Brain pericyte (primary cell): ENCODE measurements around the gene ALDOC.

ENCODE experiments used
- DNase-seq: peaks from one replicate; pipeline ENCODE4 v3.0.0-alpha.2; 2012; ENCODE audit warnings: low read depth, low spot score

Gene ALDOC

DNA sequence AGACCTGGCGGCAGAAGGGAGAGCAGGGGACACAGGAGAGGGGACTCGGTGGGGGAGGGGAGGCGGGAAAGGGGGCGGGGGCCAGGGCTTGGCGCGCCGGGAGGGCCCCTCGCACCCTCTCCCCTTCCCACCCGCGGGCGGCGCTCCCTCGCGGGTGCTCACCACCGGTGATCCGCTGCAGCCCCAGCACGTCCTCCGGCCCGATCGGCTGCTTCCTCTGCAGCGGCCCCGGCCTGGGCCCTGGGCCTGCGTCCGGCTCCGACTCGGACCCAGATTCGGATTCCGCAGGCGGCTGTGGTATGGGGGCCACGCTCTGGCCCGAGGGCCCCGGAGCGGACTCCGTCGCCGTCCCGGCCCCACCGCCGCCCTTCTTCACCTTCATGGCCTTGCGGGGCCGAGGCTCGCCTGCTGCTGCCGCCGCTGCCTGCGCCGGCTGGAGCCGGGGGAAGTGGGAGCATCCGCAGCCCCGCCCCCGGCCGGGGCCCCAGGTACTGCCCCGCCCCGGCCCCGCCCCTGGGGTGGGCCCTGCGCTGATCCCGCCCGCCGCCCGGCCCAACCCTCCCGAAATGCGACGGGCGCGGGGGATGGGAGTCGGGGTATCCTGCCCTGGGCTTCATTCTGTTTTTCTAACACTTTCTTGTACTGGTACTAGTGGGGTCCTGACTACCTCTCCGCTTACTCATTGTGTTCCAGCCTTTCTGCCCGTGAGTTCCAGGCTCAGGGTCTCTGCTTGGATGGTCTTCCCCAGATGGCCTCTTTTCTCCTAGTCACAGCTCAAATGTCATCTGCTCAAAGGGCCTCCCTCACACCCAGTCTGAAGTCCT lies 24.3 kb downstream of the ALDOC start, which contains the start of gene UNC119:
Gene UNC119, minus strand, starts transcription at position 449 of the 824 bp plus-strand sequence. Its CDS starts 67 bp downstream, at position 382.
- no peak for DNase-seq

DNA sequence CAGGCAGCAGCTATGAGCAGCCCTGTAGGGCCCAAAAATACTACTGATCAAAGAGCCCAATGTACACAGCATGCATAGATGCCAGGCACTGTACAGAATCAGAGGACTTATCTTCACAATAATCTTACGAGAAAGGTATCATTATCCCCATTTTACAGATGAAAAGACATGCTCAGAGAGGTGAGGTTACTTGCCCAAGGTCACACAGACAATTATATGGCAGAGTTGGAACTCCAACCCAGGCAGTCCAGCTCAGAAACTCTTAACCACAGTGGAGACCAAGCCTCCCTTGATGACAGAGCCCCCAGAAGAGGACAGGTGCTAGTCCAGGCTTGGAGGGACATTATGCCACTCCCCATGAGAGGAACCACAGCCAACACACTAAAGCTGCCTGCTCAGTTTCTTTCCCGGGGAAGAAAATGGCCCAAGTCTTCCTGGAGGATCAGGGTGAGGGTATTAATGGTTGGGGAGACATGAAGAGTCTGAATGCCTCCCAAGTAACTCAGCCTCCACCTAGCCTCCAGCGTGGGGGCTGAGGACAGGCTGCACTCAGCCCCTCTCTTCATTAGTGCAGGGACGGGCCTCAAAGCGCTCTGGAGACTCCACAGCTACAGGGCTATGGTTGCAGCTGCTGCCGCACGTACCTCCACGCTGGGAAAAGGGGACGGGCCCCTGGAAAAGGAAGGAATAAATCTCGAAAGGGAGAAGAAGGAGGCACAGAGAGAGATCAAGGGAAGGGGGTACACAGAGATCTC lies 25.1 kb downstream of the ALDOC start:
- DNase-seq = no peak

GRCh38 chr17:28550858-28551257 lies 25.8 kb downstream of the ALDOC start:
- no peak for DNase-seq

DNA sequence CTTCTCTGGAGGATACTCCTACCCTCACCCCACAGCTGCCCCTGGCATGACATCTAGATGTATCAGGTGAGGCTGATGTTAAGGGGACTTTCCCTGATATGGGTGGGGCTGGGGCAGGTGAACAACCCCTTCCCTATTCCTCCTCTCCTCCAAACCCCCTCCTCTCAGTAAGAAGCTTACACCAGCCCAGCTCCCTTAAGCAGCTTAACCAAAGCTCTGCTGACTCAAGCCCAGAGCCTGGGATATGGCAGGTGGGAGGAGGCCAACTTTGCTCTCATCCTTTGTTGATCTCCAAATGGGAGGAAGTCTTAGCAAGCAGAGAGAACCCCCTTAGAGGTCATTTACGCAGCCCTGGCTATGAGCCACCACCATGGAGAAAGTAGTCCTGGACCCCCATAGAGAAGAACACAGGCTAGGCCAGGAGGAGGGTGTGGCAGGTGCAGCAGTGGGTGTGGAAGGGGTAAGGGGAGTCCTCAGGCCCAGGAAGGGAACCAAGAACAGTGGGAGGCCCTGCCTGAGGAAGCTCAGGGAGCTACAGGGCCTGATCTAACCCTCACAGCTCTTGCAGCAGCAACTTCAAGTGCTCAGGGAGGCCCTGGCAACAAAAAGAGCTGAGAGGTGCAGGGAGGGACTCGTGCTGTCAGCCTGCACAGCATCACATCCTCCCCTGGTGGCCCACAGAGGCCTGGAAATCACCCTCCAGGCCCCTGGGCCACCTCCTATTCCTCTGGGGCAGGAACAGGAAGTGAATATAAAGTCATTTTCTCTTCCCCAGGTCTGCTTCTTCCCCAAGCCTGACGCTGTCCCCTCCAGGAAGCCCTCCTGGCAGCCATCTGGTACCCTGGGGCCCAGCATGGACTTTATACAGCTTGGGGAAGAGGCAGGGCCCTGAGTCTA lies 27.2 kb downstream of the ALDOC start:
- no peak for DNase-seq

GRCh38 chr17:28548417-28549130 lies 28.1 kb downstream of the ALDOC start:
- no peak for DNase-seq

DNA sequence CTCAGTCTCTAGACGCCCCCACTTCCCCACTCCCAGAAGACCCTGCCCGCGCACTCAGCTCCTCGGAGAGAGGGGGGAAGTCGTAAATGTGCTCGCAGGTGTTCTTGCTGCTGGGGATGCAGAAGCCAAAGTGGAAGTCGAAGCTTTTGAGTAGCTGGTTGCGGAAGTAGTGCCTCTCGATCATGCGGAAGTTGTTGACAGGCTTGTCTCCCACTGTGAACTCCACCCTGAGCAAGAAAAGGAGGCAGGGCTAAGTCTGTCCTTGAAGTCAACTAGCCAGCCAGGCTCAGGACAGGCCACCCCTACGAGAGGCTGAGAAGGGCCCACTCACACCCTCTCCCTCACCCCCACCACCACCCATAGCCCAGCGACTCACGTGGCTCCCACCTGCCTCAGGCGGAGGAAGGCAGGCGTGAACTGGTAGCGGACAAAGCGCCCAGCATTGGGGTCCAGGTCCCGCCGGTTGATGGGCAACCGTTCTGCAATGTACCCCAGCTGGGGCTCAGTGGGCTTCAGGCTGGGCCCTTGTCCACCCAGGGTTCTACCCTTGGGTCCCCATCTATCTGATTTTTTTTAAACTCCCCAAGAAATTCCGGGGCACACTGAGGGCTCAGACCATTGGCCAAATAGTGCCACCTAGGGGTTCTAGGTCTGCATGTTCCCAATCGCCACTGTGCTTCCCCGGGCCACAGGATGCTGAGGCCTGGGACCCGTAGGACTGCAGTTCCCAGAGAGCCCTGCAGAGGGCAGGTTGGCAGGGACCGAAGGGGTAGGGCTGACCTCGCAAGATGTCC lies 28.9 kb downstream of the ALDOC start:
- no peak for DNase-seq

- DNase-seq = no peak
These were observed 29.5 kb downstream of the ALDOC start for GRCh38 chr17:28547096-28547622.

DNA sequence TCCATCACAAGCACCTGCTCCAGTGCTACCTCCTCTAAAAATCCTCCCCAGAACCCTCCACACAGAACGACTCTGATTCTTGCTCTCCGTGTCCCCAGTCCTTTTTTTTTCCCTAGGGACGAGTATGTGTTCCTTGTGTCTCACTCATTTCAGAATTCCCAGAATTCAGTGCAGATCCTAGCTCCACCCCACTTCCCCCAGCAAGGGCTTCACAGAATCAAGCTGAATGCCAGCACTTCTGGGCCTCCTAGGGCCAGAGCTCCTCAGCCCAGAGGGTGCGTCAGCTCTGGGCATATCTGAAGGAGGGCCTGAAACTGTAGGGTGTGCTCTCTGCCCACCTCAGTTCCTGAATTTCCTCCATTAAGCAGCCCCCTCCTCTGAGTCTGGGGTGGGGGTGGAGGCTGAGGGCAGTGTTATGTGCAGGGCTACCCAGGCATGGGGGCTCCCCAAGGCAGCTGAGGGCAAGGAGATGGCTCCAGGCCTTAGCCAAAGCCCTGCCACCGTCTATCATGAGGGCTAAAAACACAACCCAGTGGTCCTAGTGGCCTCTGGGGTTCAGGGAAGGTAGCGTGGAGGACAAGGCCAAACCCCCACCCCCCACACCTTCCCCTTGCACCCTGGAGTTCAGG lies 30.8 kb downstream of the ALDOC start:
- no peak for DNase-seq

DNA sequence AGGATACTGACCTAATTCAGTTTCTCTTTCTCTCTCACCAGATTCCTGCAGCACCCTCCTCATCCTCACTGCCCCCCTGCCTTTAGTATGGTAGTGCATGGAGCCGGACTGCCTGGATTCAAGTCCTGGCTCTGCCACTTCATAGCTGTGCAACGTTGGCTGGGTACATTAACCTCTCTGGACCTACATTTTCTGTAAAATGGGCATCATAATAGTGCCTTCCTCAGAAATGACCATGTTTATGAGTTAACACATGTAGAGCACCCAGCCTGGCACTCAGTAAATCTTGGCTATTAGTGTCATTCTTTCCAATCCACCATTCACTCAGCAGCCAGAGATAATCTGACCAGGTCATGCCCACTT lies 31.6 kb downstream of the ALDOC start:
- DNase-seq = no peak

- DNase-seq = no peak
These were observed 32.1 kb downstream of the ALDOC start for GRCh38 chr17:28544402-28545140.

DNA sequence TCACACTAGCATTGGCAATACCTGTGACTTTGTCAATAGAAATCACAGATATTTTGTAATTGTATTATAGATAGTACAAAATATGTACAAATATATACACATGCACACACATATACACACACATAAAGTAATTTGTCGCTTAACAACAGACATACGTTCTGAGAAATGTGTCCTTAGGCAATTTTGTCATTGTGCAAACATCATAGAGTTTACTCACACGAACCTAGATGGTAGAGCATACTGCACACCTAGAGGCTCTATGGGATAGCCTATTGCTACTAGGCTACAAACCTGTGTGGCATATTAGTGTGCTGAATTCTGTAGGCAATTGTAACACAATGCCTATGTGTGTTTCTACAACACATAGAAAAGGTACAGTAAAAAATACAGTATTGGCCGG lies 35.3 kb downstream of the ALDOC start:
- DNase-seq = no peak

DNA sequence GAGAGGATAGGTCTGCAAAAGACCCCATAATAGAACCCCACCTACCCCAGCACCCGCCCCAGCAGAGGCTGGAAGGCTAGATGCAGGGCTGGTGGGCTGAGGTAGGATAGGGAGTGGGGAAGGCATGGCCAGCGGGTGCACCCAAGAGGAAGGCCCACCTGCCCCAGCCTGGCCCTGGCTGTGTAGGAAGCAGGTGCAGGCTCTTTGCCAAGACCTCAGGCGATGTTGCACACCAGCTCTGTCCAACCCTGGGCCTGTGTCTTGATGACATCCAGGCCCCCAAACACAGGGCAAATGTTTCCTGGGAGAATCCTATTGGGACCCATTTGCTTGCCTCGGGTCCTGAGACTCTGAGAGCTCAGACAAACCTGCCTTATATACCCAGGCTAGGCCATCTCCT lies 36.5 kb downstream of the ALDOC start:
- no peak for DNase-seq

DNA sequence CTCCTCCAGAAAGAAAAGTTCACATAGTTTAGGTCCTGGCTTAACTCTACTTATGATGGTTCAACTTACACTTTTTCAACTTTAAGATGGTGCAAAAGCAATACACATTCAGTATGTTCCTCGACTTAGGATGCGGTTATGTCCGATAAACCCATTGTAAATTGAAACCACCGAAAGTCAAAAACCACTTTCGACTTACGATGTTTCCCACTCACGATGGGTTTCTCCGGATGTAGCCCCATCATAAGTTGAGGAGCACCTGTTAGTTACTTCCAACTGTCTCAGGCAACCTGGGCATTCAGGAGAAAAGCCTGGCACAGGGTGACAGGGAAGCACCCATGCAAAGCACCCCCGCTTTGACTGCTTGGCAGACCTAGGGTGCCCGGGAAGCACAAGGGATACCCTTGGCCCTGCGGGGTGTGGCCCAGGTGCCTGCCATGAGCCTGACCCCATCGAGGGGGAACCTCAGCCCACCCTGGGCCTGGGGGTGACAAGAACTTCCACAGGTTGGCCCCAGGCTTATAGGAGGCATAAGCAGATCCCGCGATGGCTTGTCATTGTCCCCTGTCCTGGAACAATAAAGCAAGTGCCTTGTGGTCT lies 38.3 kb downstream of the ALDOC start:
- DNase-seq = no peak

- DNase-seq = no peak
These were observed 39.5 kb downstream of the ALDOC start for GRCh38 chr17:28537219-28537610.

DNA sequence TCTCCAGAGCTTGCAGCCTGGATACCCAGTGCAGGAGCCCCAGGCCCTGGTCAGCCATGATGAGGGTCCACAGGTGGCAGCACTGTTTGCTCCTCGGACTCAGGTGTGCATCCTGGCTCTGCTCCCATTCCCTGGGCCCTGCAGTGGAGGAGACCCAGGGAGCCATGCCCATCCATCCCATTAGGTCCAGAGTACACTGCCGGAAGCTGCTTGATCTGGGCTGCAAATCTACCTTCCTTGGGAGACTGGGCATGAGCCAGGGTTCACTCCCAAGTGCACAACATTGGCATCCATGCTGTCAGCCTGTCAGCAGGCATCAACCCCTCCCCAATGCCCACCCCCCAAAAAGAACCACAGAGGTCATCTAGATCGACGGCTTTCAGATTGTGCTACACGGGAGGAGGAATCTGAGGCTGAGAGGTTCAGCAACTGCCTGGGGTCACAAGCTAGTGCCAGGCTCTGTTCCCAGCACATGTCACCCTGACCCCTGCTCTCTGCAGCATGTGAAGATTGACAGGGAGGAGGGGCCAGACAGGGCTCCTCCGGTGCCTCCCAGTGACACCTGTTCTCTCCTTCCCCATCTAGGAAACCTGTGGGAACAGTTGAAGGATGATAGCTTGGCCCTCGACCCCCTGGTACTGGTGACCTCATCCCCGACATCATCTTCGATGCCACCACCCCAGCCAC lies 40.0 kb downstream of the ALDOC start:
- no peak for DNase-seq

DNA sequence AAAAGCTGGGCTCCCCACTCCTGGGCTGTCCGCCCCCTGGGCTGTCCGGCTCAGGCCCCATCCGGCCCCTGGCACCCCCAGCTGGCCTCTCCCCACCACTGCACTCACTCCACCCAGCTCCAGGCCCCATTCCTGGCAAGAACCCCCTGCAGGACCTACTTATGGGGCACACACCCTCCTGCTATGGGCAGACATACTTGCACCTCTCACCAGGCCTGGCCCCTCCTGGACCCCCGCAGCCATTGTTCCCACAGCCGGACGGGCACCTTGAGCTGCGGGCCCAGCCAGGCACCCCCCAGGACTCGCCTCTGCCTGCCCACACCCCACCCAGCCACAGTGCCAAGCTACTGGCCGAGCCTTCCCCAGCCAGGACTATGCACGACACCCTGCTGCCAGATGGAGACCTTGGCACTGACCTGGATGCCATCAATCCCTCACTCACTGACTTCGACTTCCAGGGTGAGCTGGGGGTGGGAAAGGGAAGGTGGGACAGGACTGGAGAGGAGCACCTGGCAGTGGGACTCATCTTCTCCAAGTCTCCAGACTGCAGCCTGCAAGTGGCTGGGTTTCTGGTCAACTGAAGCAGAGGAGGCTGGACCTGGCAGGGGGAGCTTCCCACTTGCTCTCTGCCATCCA lies 41.8 kb downstream of the ALDOC start:
- DNase-seq = no peak

DNA sequence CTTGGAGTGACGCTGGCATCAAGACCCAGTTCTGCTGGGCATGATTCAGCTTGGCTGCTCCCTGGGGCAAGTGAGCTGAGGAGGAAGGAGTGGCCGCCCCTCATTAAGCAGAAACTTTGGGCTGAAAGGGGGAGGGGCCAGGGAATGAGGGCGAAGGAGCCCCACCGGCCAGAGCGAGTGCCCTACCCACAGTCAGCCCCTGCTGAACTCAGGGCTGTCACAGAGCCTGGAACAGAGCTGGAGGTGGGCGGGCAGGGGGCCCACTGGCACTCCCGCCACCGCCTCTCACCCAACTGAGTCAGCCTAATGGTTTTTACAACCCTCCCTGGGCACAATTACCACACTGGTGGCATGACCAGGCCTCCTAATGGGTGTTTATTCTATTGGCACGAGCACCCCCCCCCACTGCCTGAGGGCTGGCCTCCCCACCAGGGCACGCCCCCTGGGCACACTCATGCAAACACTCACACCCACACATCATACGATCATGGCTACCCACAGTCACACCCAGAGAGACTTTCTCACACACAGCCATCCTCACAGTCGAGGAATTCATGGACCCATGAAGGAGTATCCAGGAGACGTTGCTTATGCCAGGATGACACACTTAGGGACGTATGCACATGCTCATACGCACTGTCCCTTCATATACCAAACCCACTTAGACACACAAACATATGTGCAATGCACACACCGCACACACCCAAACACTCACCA lies 43.4 kb downstream of the ALDOC start:
- no peak for DNase-seq
